GM15510 (cell line): ENCODE measurements around the gene CDIP1.

Experiments
- POLR2A ChIP-seq: IDR thresholded peaks from 3 replicates; pipeline ENCODE4 v1.6.1; 2011; ENCODE audit warnings: borderline replicate concordance; ENCODE audit not compliant: insufficient read length; ENCODE audit errors: extremely low read depth

The CDIP1 gene

DNA sequence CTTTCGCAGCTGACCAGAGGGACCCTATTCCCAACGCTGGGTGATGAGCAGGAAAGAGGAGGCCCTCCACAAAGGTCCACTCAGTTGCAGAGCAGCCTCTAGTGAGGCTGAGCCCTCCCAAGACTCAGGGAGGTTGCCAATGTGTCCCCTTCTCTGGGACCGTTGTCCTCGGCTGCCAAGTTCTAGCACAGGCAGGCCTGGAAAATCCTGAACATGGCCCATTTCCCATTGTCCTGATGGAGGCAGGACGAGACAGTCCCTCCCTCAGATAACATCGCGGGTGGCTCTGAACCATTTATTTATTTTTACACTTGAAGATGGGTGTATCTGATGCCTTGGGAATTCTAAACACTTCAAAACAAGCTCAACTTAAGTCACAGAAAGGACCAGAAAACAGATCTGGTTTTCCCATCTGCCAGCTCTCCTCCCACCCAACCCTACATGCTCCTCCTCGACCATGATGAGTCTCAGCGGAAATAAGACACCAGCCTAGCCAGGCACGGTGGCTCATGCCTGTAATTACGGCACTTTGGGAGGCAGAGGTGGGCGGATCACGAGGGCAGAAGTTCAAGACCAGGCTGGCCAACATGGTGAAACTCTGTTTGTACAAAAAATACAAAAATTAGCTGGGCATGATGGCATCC is 12.8 kb downstream of the CDIP1 start:
- TF ChIP-seq POLR2A, result no peak

DNA sequence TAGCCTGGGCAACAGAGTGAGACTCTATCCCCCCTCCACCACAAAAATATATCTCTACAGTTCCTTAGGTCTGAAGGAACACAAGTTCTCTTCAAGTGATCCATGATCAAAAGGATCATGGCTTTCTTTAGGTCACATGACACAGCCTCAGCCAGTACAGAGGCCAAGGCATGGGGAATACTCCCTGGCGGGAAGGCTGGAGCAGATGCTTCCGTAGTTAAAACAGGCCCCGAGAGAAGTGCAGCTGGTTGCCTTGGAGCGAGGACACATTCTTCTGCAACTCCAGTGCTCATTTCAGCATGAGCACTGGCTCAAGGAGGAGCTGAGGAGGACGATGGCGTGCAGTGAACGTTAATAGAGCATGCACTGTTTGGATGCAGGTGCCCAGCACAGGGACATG is 13.5 kb downstream of the CDIP1 start:
- TF ChIP-seq POLR2A, result no peak

DNA sequence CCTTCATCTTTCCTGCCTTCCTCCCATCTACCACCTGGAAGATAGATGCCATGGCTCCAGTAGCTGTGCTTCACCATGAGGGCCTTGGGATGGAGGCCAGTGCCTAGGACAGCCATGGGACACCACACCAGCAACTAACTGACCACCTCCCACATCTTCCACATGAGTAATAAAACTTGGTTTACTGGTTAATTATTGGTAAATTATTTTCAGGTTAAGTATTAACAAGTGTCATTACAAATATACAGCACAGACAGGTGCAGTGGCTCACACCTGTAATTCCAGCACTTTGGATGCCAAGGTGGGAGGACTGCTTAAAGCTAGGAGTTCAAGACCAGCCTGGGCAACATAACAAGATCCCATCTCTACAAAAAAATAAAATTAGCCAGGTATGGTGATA is 14.0 kb downstream of the CDIP1 start:
- no peak for TF ChIP-seq POLR2A

DNA sequence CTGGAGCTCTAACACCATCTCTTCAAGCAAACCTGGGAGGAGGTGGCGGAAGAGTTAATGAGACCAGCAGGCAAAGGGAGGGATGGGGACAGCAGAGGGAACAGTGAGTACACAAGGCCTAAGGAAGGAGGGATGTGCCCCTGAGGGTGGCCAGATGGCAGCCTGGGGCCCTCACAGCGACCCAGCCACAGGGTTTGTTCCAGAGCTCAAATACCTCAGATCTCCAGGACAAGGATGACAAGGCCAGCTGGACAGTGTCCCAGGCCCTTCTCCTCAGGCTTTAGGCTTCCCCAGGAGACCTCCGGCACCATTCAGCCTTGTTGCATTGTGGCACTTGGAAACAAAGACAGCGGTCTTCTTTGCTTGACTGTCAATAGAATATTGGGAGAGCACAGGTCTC is 14.9 kb downstream of the CDIP1 start:
- TF ChIP-seq POLR2A, result no peak

DNA sequence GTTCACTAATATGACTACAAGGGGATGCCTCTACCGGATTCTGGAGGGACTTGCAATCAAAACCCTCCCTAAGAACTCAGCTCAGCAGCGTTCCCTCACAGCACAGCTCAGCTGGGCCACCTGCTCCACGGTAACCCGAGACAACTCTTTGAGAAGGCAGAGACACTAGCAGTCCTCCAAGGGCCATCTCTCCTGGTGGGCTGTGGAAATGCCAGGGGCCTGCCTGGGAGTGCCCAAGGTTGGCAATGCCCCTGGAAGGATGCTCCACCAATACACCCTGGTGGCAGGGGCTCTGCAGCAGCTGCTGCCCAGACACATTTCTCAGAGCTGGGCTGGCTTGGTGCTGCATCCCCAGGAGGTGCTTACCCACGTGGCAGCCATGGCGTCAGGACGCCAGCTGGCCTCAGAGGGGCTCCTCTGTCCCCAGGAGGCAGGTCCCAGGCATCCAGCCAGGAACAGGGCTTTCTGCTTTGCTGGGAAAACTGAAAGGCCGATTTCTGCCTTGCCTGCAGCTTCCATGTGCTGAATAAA is 16.5 kb downstream of the CDIP1 start:
- TF ChIP-seq POLR2A, result no peak

DNA sequence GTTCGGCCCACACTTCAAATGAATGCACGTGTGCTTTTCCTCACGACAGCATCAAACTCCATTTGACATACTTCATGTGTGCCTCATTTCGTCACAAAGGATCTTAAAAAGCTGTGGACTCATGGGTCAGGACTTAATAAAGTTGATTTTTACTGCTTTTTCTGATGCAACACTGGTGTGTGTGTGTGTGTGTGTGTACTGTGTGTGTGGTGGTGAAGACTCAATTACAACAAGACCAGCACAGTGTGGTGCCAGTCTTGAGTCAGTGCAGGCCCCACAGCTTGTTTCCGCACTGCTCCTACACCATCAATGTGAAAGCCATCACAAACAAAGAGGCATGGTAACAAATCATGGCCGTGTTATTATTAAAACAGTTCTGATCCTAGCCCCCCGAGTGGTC is 17.7 kb downstream of the CDIP1 start:
- TF ChIP-seq POLR2A, result no peak

DNA sequence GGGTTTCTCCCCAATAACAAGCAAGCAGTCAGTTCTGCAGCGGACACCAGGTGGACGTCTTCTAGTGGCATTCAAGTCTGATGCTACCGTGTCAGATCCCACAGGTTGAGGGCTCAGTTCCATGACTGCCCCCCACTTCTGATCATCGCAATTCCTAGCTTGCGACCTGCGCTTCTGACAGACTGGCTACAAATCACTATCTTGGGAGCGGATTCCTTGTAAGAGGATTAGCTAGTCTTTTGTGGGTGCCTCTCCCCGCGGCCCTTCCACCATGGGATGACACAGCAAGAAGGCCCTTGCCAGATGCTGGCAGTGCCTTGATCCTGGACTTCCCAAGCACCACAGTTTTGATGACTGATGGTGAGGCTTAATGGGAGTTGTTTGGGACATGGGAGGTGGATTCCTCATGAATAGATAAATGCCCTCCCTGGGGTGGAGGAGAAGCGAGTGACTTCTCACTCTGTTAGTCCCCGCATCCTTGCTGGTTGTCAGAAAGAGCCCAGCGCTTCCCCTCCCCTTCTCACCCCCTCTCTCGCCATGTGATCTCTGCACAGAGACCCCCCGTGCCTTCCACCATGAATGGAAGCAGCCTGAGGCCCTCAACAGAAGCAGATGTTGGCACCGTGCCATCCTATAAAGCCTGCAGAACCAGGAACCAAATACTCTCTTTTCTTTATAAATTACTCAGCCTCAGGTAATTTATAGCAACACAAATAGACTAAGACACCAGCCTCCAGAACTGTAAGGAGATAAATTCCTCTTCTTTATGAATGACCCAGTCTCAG is 19.1 kb downstream of the CDIP1 start:
- no peak for TF ChIP-seq POLR2A

DNA sequence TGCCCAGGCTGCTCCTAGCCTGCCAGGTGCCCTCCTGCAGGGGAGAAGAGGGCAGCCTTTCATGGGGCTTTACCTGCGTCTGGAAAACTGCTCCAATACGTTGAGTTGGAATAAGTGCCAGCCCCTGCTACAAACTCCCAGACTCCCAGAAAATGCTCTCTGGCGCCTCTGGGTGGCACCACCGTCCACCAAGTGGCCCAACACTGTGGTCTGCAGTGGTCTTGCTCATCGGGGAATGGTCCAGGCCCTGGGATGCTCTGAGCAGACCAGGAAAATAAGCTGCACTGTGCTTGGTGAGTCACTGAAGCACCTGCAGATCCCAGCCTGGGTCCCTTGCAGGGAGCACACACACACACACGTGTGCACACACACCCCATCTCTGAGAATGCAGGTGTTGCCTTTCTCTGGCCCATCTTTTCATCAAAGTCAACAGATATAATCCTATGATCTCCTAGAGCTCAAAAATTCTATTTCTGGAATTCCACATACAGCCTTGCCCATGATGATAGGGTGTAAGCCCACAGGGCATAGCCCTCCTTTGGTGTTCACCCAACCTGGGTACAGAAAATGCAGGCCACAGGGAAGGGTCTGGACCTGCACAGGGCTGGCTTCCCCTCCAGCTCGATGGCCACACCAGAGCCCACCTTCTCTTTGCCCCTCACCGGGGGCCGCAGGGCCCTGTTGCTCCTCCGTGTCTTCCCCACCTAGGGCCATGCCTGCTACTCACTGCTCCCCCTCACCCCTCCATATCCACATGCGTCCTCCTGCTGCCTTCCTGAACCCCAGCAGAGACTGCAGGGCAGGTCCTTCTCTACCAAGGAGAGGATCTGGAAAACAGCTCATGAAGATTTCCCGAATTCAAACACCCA is 20.5 kb downstream of the CDIP1 start:
- TF ChIP-seq POLR2A, result no peak

DNA sequence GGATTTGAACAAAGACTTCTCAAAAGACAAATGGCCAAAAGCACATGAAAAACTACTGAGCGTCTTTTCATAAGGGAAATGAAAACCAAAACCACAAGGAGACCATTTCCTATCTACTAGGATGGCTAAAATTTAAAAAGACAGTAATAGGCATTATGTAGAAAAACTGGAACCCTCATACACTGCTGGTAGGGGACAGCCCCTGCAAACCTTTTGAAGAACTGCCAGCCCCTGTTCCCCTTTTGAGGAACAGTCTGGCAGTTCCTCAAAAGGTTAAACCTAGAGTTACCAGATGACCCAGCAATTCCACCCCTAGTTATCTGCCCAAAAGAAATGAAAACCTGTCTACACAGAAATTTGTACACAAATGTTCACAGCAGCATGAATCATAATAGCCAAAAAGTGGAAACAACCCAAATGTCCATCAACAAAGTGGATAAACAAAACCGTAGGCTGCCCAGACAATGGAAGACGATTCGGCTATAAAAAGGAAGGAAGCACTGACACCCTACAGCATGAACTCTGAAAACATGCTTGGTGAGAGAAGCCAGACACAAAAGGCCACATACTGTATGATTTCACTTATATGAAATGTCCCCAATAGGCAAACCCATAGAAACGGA is 22.9 kb downstream of the CDIP1 start:
- no peak for TF ChIP-seq POLR2A

DNA sequence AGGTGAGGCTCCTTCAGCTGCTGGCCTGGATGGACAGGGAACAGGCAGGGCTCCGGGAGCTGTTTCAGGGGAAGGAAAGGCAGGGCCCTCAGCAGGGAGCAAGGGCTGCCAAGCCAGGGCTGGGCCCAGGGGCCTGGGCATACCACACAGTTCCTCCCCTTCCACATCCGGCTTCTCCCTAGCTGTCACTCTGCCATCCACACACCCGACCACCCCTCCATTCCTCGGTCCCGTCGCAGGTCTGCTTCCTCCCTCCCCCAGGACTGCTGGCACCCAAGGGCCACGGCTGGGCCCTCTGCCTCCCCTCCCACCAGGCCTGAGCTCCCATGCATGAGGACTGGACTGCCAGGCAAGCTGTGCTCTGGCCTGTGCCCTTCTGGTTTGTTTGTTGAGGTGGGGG is 24.0 kb downstream of the CDIP1 start:
- no peak for TF ChIP-seq POLR2A

DNA sequence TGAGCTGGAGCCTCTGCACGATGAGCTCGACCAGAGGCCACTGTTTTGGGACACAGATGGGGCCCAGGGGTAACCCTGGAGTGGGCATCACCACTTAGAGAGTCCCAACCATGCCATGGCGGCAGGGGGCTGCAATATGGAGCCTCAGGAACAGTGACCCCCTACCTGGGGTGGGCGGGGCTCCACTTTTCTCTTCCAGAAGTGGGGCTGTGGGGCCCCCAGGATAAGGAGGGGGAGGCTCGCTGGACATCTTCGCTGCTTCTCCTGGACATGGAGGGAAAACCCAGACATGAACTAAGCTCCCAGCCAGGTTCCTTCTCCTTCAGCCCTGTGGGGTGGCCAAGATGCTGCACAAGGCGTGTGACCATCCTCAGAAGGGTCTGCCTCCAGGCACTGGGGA is 24.7 kb downstream of the CDIP1 start:
- TF ChIP-seq POLR2A, result no peak

DNA sequence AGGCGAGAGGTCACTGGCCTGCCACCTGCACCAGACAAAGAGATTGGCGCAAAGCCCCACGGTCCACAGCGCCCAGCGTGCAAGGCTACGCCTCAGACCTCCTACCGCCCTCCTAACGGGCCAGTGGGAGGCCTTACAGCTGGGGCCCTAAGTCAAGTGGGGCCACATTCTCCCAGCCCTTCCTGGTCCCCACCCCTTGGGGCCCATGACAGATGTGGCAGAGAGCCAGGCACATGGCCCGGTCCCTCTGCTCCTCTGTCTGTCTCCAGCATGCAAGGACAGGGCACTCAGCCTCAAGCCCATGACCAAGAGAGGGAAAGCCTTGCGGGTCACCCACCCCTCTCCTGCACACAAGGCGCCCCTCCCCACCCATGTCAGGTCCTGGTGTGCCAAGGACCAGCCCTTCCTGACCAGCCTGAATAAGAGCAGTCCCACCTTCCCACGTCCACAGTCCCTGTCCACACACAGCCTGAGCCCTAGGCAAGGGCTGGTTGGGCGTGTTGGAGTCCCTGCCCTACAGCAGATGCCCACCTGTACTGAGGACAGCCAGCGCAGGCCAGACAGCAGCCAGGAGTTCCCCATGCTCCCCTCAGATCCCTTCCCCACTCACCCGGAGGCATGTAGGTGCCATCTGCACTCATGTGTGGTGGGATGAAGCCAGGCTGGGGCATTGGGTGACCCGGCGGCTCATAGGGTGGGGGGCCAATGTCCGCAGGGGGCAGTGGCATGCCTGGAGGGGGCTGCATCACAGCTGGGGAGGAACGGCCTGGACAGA is 25.3 kb downstream of the CDIP1 start:
- TF ChIP-seq POLR2A, result no peak

DNA sequence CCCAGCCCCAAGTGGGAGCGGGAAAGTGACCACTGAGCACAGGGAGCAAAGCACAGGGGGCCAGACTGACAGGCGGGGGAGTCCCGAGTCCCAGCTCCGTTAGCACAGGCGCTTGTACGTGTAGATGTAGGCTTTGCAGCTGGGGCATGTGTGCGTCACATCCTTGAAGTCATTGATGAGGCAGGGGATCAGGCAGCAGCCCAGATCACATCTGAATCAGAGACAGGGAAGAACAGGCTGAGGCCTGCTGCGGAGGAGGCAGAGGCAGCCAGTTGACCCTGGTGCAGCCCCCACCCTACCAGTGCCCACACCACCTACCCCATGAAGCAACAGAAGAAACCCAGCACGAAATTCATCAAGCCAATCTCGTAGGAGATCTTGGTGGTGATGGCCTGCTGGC is 26.1 kb downstream of the CDIP1 start:
- no peak for TF ChIP-seq POLR2A
